Bone marrow (tissue), 2 donors: ENCODE measurements around the gene RAB10.
"Not testable (repeated sequence)": the region's sequence is repeated elsewhere in the genome, so short reads cannot be mapped to it uniquely, and the experiment has no call there.

Experiments used
- DNase-seq, 2 donors: peaks; one replicate each; lab custom pipeline; 2025; lab: John Stamatoyannopoulos, UW

The RAB10 gene

DNA sequence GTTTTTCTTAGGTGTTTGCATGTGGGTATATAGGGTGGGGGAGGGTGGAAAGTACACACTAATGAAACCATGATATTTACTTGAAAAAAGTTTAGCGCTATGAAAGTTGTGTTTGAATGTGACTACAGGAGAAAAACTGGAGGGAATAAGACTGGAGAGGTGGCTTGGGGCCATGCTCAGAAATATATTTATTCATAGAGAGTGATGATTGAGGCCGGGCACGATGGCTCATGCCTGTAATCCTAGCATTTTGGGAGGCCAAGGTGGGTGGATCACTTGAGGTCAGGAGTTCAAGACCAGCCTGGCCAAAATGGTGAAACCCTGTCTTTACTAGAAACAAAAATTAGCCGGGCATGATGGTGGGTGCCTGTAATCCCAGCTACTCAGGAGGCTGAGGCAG lies 55.0 kb downstream of the RAB10 start:
- DNase-seq = not testable (repeated sequence)

DNA sequence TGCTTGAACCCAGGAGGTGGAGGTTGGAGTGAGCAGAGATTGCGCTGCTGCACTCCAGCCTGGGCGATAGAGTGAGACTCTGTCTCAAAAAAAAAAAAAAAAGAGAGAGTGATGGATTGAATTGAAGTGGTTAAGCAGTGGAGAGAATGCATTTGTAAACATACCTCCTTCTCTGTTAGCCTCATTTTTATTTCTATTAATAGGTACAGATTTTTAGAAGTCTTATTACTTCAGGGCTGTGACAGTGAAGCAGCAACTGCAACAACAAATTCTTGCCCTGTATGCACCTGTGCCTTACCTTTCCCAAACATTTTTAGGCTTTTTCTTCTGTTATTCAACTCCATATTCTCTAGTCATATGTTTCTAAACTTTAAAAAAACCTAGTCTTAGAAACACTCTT lies 55.5 kb downstream of the RAB10 start:
- DNase-seq = no peak

DNA sequence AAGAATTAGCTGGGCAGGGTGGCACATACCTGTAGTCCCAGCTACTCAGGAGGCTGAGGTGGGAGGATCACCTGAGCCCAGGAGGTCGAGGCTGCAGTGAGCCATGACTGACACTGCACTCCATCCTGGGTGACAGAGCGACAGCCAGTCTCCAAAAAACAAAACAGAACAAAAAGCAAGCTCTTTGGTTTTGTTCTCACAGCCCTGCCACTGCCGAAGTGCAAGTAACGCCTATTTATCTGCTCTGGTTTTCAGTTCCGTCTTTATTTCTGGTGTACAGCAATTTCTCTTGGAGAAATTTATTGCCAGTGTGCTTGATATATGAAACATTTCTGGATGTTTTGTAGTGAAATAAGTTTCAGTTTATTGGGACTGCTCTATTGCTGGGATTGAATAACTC lies 61.9 kb downstream of the RAB10 start:
- DNase-seq = no peak

DNA sequence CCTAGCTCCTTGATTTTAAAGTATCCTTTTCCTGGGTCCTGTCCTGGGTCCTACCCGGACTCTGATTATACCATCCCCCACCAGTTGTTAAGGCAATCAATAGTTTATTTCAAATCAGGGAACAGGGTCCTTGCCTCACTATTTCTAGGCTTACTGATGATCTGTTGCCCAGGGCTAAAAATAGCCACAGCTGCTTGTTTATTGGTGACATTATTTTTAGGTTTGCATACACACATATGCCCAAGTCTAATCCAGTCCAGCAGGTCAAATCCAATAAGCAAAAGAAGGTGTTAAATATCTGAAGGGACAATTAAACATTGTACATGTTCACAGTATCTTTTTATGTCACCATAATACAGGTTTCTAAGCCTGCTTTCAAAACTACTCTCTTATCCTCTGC lies 66.0 kb downstream of the RAB10 start:
- DNase-seq = no peak

DNA sequence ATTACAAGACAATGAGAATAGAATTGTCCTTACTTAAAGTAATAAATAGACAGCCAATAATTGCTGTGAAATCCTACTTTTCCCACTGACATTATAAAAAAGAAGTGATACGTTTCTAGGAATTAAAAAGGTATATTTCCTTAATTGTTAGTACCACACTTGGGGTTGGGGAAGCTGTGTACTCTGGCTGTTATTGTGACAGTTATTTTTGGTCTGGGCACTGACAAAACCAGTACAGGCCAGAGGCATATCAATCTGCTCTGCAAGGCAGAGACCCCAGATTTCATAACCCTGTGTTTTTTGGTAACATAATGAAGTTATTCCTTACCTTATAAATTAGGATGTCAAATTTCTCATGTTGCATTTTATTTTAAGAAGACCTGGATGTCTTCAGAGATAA lies 66.5 kb downstream of the RAB10 start:
- no peak for DNase-seq

DNA sequence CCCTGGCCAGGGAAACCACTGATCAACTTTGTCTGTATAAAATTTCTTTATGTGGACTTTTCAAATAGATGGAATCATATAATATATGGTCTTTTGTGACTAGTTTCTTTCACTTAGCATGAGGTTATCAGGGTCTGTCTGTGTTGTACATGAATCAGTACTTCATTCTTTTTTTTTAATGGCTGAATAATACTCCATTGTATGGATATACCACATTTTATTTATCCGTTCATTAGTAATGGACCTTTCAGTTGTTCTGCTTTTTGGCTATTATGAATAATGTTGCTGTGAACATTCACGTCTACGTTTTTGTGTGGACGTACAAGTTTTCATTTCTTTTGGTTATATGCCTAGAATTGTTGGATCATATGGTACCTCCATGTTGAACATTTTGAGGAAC lies 69.9 kb downstream of the RAB10 start:
- DNase-seq = no peak

DNA sequence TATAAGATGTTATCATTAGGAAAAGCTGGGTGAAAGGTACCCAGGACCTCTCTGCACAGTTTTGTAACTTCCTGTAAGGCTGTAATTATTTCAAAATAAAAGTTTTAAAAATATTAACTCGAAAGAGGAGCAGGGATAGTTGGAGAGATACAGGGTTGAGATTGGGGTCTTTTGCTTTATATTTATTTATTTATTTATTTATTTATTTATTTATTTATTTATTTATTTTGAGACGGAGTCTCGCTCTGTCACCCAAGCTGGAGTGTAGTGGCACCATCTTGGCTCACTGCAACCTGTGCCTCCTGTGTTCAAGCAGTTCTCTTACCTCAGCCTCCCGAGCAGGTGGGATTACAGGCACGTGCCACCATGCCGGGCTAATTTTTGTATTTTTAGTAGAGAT lies 74.8 kb downstream of the RAB10 start:
- not testable (repeated sequence) for DNase-seq

DNA sequence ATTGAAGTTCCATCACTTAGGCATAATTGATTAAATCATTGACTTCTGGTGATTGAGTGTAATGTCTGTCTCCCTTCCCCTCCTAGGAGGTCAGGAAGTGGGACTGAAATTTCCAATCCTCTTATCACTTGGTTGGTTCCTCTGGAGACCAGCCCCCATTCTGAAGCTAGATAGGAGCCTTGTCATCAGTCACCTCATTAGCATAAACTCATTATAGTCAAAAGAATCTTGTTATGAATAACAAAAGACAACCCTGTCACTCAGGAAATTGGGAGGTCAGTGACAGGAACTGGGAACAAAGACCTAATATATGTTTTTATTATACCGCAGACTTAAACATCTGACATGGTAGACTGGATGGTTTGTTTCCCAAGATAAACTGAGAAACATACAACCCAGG lies 78.3 kb downstream of the RAB10 start:
- DNase-seq = no peak

DNA sequence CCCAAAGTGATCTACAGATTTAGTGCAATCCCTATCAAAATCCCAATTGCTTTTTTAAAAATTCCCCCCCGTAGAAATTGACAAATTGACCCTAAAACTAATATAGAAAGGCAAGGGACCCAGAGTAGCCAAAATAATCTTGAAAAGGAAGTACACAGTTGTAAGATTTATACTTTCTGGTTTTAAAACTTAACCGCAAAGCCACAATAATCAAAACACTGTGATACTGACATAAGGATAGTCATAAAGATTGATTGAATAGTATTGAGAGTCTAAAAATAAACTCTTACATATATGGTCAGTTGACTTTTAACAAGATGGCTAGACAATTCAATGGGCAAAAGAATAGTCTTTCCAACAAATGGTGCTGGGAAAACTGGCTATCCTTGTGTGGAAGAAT lies 80.3 kb downstream of the RAB10 start:
- DNase-seq = no peak

DNA sequence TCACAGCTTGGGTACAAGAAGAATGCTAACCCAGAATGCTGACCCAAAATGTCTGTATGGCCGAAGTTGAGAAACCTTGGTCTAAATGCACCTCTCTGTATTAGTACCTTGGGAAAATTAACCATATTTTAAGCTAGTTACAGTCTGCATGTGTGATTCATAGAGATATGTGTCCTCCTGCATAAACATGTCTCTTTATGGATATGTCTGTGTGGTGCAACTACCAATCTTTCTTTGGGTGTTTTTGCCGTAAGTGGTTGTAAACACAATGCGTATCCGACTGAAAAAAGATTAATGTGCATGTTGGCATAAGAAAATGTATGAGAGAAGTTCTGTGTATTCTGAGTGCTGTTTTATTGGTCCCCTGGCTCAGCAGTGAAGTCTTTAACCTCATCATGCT lies 84.8 kb downstream of the RAB10 start:
- DNase-seq = no peak

DNA sequence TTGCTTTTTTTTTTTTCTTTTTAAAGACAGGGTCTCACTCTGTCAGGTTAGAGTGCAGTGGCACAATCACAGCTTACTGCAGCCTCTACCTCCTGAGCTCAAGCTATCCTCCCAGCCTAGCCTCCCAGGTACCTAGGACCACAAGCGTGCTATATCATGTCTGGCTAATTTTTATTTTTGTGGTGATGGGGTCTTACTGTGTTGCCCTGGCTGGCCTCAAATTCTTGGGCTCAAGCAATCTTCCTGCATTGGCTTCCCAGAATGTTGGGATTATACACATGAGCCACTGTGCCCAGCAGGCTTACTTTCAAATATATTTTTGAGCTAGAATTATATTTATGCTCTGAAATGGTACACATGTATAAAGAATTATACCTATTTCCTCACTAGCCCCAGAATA lies 85.6 kb downstream of the RAB10 start:
- no peak for DNase-seq

DNA sequence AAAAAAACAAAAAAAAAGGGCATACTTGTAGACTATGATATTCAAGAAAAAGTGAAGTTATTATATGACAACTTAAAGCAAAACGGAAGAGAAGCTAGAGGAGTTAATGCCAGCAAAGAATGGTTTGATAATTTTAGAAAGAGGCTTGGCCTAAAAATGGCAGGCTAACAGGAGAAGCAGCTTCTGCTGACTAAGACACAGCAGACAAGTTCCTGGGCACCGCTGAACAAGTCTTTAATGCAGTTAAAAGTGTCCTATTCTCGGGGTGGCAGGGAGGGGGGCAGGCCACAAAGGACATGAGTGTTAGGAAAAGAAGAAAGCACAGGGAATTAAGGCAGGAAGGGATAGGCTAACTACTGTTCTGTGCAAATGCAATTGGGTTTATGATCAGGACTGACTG lies 88.7 kb downstream of the RAB10 start:
- DNase-seq = no peak

DNA sequence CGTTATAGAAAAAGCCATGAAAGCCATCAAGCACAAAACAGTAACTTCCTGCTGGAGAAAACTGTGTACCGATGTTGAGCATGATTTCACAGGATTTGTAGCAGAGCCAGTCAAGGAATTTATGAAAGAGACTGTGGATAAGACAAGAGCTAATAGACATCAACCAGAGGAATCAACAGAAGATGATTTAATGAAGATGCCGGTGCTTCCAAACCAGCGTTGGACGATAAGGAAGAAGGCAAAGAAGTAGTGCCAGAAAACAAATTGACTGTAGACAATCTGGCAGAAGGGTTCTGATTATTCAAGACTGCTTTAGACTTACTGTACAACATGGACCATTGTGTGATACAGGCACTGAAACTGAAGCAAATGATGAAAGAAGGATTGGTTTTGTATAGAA lies 89.5 kb downstream of the RAB10 start:
- DNase-seq = no peak

DNA sequence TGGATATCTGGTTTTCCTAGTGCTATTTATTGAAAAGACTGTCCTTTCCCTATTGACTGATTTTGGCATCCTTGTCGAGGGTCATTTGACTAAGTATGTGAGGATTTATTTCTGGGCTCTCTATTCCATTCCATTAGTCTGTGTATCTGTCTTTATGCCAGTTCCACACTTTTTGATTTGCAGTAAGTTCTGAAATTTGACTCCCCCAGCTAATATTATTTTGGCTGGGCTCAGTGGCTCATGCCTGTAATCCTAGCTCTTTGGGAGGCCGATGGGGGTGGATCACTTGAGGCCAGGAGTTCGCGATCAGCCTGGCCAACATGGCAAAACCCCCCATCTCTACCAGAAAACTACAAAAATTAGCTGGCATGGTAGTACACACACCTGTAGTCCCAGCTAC lies 92.2 kb downstream of the RAB10 start:
- DNase-seq = no peak

DNA sequence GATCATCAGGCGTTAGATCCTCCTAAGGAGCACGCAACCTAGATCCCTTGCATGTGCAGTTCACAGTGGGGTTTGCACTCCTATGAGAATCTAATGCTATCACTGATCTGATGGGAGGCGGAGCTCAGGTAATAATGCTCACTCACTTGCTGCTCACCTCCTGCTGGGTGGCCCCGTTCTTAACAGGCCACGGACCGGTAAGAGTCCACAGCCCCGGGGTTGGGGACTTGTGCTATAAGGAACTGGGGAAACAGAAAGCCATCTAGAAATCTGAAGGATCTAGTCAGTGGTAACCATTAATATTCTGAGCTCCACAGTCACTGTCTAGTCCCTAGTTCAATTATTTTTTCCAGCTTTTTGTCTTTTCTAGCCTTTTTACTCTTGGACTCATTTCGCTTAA lies 94.3 kb downstream of the RAB10 start:
- DNase-seq = no peak

DNA sequence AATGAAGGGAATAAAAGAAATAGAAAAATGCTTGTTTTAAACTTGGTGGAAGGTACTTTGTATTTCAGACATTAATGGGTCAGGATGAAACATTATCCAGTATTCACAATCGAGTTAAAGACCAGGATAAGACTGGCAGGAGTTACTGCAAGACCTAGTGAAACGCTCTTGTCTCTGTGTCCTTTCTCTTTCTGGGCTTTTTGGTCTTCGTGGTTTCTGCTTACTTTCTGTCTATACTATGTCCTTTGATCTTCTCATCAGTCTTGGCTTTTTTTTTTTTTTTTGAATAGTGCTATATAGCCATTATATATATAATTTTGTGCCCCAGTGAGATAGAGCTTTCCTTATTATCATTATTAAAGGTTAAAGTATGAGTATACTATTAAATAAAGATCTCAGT lies 96.9 kb downstream of the RAB10 start:
- no peak for DNase-seq

DNA sequence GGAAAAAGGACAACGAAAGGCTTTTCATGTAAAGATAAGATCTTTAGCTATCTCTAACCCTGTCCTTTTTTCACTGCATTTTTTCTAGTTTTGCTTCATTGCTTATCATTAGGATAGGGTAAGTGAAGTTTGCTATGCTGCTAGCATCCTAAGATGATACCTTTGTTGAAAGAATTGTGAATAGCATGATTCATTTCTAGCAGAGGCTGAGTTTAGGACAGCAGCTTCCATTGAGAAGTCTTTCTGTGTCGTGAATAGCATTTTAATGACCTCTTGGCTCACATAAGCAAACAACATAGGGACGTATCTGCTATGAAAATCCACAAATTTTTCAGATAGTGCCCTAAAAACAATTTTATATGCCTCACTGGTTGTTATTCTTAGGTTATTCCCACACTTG lies 102.6 kb downstream of the RAB10 start:
- DNase-seq = no peak

DNA sequence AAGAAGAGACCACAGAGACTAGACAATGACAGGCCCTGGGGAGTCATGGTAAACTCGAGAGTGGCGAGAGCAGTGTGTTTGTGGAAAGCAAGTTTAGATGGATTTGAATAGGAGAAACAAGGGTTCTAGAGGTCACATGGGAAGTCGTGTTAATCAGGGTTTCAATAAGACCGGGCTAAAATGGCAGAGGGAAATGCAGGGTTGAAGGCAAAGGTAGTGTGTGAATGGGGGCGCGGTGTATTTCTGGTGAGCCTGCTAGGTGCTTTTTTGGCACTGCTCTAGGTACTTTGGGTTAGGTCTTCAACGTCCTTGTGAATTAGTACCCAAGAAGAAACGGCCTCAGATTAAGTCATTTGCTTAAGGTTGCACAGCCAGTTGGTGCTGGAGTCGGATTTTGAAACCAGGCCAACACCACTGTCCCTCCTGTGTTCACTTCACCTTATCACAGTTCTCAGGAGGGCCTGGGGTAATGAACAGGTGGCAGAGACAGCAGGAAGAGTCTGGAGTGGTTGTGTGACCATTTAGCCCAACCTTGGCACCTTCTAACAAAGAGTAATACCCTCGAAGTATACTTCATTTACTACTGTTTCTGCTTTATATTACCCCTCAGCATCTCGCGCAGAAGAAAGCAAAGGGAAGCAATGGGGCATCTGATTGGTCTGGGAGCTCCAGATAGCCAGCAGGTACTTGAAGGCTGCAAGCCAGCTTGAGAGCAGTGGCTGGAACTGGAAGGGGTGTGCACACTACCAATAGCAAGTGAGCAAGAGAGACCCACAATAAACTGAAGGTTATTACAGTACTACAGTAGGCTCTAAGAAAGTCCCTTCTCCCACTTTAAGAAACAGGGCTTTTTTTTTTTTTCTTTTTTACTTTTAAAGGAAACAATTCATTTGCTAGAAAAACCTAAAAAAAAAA lies 105.6 kb downstream of the RAB10 start:
- DNase-seq = no peak

DNA sequence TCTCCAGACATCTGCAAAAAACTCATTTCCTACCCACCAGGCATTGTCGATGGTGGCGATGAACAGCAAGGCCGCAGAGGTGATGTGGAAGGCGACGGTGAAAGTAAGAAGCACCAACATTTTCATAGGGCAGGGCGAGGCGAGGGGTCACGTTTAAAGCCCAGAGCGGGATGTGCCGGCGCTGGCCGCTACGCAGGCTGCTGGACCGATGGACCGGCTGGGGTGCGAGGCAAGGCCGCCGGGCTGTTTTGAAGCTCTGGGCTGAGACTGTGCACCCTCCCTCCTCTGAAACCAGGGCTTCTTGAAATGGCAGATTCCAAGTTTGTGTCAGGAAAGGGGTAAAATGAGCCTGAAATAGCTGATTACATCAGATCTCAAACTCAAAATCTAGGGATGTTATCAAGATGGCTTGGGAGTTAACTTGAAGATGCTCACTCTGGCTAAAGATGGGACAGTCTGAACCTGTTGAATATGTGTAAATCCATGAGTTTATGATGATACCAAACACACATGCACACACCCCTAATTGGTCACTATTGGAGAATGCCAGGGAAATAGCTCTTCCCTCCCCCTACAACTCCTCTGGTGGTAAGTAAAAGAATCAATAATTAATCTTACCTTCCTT lies 107.4 kb downstream of the RAB10 start:
- DNase-seq = no peak

DNA sequence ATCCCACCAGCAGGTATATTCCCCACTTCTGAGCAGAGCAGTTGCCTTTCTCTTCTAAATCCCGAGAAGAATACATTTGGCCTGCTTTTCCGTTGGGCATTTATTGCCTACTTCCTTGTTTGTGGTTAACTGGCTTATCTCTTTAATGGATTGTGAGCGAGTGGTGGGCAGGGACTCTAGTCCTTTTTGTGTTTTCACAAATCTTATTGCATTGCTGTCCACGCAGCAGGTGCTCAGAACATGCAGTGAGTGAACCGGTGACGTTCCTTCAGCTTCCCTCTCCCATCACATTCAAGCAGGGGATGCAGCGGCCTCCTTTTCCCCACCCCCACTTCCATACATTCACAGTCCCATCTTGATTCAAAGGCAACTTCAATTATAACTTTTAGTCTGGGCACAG lies 110.1 kb downstream of the RAB10 start:
- no peak for DNase-seq

DNA sequence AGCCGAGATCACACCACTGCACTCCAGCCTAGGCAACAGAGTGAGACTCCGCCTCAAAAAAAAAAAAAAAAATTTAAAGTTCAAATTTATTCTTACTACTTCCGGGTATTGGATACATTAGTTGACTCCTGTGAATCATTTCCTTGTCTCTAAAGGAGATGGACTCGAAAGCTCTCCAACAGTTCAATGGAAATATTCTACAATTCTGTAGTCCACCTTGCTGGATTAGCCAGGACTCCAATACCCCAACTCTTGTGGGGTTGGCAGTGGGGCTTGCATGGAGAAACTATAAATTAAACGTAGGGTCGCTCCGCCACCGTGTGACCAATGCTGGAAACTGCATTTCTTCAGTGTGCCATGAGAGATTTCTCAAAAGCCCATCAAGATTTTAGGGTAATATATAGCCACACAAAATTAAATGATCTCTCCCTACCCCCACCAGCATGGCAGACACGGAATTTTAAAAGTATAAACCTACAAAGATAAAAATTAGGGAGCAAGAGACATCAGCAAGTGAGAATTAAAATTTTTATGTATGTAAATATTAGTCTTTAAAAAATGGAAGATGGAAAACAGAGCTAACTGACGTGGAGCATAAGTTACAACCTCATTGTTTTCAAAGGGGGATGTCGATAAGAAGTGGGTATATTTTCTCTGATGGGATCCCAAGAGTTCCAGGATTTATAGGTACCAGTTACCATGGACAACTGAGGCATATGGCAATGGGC lies 111.2 kb downstream of the RAB10 start:
- peak; percentile 26 to 52 for DNase-seq

DNA sequence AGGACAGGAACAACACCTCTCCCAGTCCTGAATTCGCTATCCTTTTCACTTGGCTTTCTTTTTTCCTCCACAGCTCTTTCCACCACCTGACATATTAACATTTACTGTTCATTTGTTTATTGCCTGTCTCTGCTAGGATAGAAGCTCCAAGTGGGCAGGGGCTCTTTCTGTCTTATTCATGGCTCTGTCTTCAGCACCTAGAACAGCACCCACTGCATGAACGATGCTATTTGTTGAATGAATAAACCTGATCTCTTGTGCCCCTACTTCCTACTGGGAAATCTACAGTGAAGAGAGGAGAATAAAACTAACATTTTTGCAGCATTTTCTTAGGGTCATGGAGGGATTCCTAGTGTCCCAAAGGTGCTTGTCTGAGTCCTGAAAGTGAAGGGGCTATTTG lies 114.6 kb downstream of the RAB10 start:
- DNase-seq = no peak

DNA sequence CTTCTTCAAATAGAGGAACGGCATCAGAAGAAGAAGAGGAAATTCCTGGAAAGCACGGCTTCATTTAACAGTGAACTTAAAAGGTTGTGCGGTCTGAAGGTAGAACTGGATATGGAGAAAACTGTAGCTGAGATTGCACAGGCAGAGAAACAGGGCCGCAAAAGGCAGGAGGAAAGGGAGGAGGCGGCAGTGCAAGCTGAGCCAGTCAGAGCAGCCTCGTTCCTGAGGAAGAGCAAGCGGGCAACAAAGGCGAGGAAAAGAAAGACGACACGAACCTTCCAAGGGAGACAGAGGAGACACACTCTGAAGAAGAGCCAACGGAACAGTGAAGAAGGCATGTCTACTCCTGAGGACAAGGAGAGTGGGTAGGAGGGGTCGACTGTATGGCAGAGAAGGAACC lies 116.4 kb downstream of the RAB10 start:
- no peak for DNase-seq
